ENCODE measurements around the gene MTX1. TPM values are rescaled to one million over a fixed set of nuclear protein-coding genes. Genes with fewer than 3 reads are reported as not detected.
A peak's percentile ranks its signal among the peaks of the same experiment; 100 is the strongest.

The MTX1 gene
- total RNA-seq, 1 donor from 2014 or later, result 26.1 TPM

- Mint-ChIP-seq H3K4me3 (ENCODE audit: unreplicated experiment) (no peak overlapping the region), H3K36me3 (ENCODE audit: unreplicated experiment) (peaks cover 7% of the 10 kb centered on the region), H3K27ac (ENCODE audit: unreplicated experiment) (no peak overlapping the region), H3K27me3 (ENCODE audit: unreplicated experiment) (peaks cover 18% of the 10 kb centered on the region), H3K4me1 (ENCODE audit: low read depth, unreplicated experiment) (peaks cover 16% of the 10 kb centered on the region), H3K9me3 (ENCODE audit: unreplicated experiment) (peaks cover 15% of the 10 kb centered on the region)
- DNase-seq, result no peak
- TF ChIP-seq CTCF (IDR thresholded peaks at IDR 0.05; ENCODE audit: partially characterized antibody, unreplicated experiment), result no peak
Observed at GRCh38 chr1:155247667-155248553, 39.4 kb downstream of the MTX1 start.

- no peak overlapping the region for H3K4me3 Mint-ChIP-seq (ENCODE audit: unreplicated experiment)
- peaks cover 14% of the 10 kb centered on the region for H3K27me3 Mint-ChIP-seq (ENCODE audit: unreplicated experiment)
- peaks cover 12% of the 10 kb centered on the region for H3K9me3 Mint-ChIP-seq (ENCODE audit: unreplicated experiment)
- no peak for TF ChIP-seq CTCF (IDR thresholded peaks at IDR 0.05; ENCODE audit: partially characterized antibody, unreplicated experiment)
- peaks cover 24% of the 10 kb centered on the region for H3K4me1 Mint-ChIP-seq (ENCODE audit: low read depth, unreplicated experiment)
- H3K27ac Mint-ChIP-seq (ENCODE audit: unreplicated experiment), result no peak overlapping the region
- H3K36me3 Mint-ChIP-seq (ENCODE audit: unreplicated experiment), result peaks cover 7% of the 10 kb centered on the region
- DNase-seq, result no peak
Observed at GRCh38 chr1:155250246-155250632, 41.7 kb downstream of the MTX1 start.

- DNase-seq, result peak; percentile 100
- peaks cover 11% of the 10 kb centered on the region for H3K9me3 Mint-ChIP-seq (ENCODE audit: unreplicated experiment)
- H3K36me3 Mint-ChIP-seq (ENCODE audit: unreplicated experiment), result peaks cover 7% of the 10 kb centered on the region
- peaks cover 22% of the 10 kb centered on the region for H3K4me1 Mint-ChIP-seq (ENCODE audit: low read depth, unreplicated experiment)
- H3K27ac Mint-ChIP-seq (ENCODE audit: unreplicated experiment), result peak overlapping the region; percentile 55
- H3K4me3 Mint-ChIP-seq (ENCODE audit: unreplicated experiment), result peak overlapping the region; percentile 64
- H3K27me3 Mint-ChIP-seq (ENCODE audit: unreplicated experiment), result peaks cover 12% of the 10 kb centered on the region
- TF ChIP-seq CTCF (IDR thresholded peaks at IDR 0.05; ENCODE audit: partially characterized antibody, unreplicated experiment), result peak; percentile 98
Observed at GRCh38 chr1:155250633-155251449, 42.3 kb downstream of the MTX1 start.

- peaks cover 2% of the 10 kb centered on the region for H3K36me3 Mint-ChIP-seq (ENCODE audit: unreplicated experiment)
- H3K9me3 Mint-ChIP-seq (ENCODE audit: unreplicated experiment), result peaks cover 11% of the 10 kb centered on the region
- H3K27ac Mint-ChIP-seq (ENCODE audit: unreplicated experiment), result no peak overlapping the region
- H3K4me3 Mint-ChIP-seq (ENCODE audit: unreplicated experiment), result no peak overlapping the region
- H3K27me3 Mint-ChIP-seq (ENCODE audit: unreplicated experiment), result peaks cover 12% of the 10 kb centered on the region
- peaks cover 24% of the 10 kb centered on the region for H3K4me1 Mint-ChIP-seq (ENCODE audit: low read depth, unreplicated experiment)
- peak; percentile 33 for DNase-seq
- no peak for TF ChIP-seq CTCF (IDR thresholded peaks at IDR 0.05; ENCODE audit: partially characterized antibody, unreplicated experiment)
Observed at GRCh38 chr1:155251566-155251965, 43.1 kb downstream of the MTX1 start.
